ENCODE results near the gene LY6G5C. TPM values are rescaled to one million over a fixed set of nuclear protein-coding genes. Genes with fewer than 3 reads are reported as not detected.

The LY6G5C gene
- total RNA-seq, 1 donor from 2014 or later = not detected

DNA sequence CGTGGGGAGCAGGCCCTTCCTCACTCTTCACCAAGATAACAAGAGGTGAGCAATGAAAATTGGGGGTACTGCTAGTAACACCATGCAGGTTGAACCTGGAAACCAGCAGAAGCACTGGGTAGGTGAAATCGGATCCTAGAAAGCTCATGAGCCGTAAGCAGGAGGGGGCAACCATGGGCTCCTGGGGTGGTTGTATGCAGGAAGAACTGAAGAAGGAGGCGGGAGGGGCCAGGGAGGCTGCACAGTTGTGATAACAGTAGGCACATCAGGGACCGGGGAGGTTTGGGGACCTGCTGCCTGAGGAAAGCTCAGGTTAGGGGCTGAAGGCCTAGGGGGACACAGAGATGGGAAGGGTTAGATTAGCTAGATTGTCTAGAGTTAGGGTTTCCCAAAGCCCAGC lies 5.6 kb upstream of the LY6G5C start:
- TF ChIP-seq, protein P1, sequence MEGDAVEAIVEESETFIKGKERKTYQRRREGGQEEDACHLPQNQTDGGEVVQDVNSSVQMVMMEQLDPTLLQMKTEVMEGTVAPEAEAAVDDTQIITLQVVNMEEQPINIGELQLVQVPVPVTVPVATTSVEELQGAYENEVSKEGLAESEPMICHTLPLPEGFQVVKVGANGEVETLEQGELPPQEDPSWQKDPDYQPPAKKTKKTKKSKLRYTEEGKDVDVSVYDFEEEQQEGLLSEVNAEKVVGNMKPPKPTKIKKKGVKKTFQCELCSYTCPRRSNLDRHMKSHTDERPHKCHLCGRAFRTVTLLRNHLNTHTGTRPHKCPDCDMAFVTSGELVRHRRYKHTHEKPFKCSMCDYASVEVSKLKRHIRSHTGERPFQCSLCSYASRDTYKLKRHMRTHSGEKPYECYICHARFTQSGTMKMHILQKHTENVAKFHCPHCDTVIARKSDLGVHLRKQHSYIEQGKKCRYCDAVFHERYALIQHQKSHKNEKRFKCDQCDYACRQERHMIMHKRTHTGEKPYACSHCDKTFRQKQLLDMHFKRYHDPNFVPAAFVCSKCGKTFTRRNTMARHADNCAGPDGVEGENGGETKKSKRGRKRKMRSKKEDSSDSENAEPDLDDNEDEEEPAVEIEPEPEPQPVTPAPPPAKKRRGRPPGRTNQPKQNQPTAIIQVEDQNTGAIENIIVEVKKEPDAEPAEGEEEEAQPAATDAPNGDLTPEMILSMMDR (IDR thresholded peaks at IDR 0.05; ENCODE audit: insufficient read depth, low read length, severe bottlenecking) = no peak
- peaks cover 24% of the 10 kb centered on the region for H3K36me3 ChIP-seq (ENCODE audit: control insufficient read depth, insufficient read depth, low read length)

DNA sequence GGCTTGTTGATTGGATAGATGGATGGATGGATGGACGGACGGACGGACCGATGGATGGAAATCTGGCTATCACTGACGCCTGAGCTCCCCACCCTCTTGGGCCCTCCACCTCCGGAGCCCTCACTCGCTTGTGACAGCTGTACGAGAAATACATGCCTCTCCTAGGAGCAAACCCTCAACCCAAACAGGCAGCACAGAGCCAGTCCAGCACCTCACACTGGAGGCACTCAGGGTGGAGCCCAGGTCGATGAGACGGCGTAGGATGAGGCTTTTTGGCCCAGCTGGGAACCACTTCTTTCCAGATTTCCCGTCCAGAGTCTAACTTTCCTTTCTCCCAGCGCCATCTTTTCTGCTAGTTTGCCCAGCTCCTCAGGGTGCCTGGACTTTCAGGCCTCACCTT lies 2.7 kb upstream of the LY6G5C start:
- DNase-seq (ENCODE audit: low read depth) (no peak), FAIRE-seq (no peak)
- Histone ChIP-seq H3K27me3 (ENCODE audit: control insufficient read depth, insufficient read depth, low read length) (no peaks in the 10 kb centered on the region), H3K36me3 (ENCODE audit: control insufficient read depth, insufficient read depth, low read length) (peaks cover 11% of the 10 kb centered on the region), H3K4me3 (ENCODE audit: low read depth, low read length) (no peak overlapping the region)
- TF ChIP-seq, protein P1 (IDR thresholded peaks at IDR 0.05; ENCODE audit: insufficient read depth, low read length, severe bottlenecking) = no peak

More for the DNA sequence above, 5.6 kb upstream of the LY6G5C start:
- DNase-seq (ENCODE audit: low read depth) (no peak), FAIRE-seq (no peak)
- no peak overlapping the region for H3K4me3 ChIP-seq (ENCODE audit: low read depth, low read length)
- no peaks in the 10 kb centered on the region for H3K27me3 ChIP-seq (ENCODE audit: control insufficient read depth, insufficient read depth, low read length)

DNA sequence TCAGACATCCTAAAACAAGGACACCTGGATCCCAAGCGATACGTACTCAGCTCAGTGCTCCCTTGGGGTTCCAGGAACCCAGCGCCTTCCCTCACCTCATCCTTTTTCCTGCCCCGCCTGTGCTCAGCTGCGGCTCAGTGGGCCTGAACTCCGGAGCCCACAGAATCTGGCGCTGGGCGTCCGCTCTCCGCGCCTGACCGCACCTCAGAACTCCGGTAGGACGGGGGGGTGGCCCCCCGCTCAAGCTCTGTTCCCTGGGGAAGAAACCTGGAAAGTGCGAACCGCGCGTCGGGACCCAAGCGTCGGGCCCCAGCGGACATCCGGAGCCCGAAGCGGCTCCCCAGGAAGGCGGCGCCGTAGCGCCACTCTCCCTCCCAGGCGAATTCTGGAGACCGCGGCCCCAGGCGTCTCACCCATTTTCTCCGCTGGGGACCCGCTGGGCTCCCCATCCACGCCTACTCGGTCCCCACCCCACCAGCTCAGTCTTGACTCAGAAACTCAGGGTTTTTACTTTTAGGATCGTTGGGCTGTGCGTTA lies 336 bp upstream of the LY6G5C start:
- H3K27me3 ChIP-seq (ENCODE audit: control insufficient read depth, insufficient read depth, low read length) = no peaks in the 10 kb centered on the region
- TF ChIP-seq, protein P1 (IDR thresholded peaks at IDR 0.05; ENCODE audit: insufficient read depth, low read length, severe bottlenecking) = peak; percentile 31
- FAIRE-seq (no peak), DNase-seq (ENCODE audit: low read depth) (peak; percentile 17)
- H3K36me3 ChIP-seq (ENCODE audit: control insufficient read depth, insufficient read depth, low read length) = no peaks in the 10 kb centered on the region
- peak overlapping the region; percentile 35 for H3K4me3 ChIP-seq (ENCODE audit: low read depth, low read length)

DNA sequence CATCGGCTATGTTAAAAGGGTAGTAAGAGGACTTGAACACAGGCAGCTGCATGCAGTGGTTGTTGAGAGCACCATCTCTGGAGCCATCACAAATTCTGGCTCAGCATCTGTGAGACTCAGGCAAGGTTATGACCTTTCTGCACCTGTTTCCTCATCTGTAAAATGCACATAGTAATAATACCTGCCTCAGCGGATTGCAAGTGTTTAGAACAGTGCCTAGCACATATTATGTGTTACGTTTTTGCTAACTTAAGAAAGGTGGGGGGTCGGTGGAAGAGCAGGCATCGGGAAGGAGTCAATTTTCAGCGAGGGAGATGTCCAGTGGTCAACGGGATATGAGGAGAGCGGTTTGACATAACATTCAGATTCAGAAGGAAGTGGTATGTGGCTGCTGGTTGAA lies 2.9 kb downstream of the LY6G5C start:
- FAIRE-seq = no peak

DNA sequence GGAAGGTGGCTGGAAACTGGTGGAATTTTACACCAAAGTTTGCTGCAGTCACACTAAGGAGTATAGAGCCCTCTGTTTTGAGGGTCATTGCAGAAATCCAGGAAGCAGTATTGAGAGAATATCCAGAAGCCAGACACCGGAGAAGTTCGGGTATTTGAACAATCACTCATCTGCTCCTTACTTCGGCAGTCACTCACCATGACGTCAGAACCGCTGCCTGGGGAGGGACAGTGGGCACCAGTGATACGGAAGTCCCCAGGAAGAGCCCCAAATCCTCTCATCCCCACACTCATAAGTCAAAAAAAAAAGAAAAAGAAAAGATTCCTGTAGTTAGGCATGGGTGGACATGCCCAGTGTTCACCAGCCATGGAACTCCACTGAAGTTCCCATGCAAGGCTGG lies 4.0 kb downstream of the LY6G5C start:
- FAIRE-seq (no peak), DNase-seq (ENCODE audit: low read depth) (peak; percentile 37)
- Histone ChIP-seq H3K4me3 (ENCODE audit: low read depth, low read length) (no peak overlapping the region), H3K36me3 (ENCODE audit: control insufficient read depth, insufficient read depth, low read length) (peaks cover 4% of the 10 kb centered on the region), H3K27me3 (ENCODE audit: control insufficient read depth, insufficient read depth, low read length) (no peaks in the 10 kb centered on the region)
- TF ChIP-seq, protein P1 (IDR thresholded peaks at IDR 0.05; ENCODE audit: insufficient read depth, low read length, severe bottlenecking) = no peak

More for the DNA sequence above, 2.9 kb downstream of the LY6G5C start:
- Histone ChIP-seq H3K27me3 (ENCODE audit: control insufficient read depth, insufficient read depth, low read length) (no peaks in the 10 kb centered on the region), H3K4me3 (ENCODE audit: low read depth, low read length) (no peak overlapping the region), H3K36me3 (ENCODE audit: control insufficient read depth, insufficient read depth, low read length) (no peaks in the 10 kb centered on the region)
- TF ChIP-seq, protein P1 (IDR thresholded peaks at IDR 0.05; ENCODE audit: insufficient read depth, low read length, severe bottlenecking) = no peak
- DNase-seq (ENCODE audit: low read depth) = no peak

DNA sequence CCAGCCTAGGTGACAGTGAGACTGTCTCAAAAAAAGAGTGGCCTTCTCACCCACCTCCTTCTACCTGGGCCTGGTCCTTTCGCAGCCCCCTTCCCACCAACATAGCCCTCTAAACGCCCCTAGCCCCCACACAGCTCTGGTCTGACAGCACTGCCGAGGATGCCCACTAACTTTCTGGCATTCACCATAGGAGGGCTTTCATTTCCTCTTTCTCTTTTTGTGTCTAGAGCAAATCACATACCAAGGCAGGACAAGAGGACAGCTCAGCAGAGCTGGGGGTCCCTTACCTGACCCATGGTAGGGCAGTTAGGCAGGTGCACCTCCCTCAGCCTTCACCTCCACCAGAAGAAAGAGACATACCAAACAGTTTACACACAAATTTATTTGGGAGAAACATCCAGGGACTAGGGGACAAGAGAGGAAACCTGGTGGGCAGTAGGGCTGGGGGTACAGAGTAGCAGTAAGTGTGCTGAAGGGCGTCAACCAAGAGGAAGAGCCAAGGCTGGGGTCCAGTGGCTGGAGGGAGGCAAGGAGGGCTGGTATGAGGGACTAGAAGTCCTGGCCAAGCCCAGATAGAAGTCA lies 4.5 kb downstream of the LY6G5C start:
- DNase-seq (ENCODE audit: low read depth) (no peak), FAIRE-seq (no peak)
- TF ChIP-seq, protein P1 (IDR thresholded peaks at IDR 0.05; ENCODE audit: insufficient read depth, low read length, severe bottlenecking) = no peak
- no peaks in the 10 kb centered on the region for H3K27me3 ChIP-seq (ENCODE audit: control insufficient read depth, insufficient read depth, low read length)
- peaks cover 9% of the 10 kb centered on the region for H3K36me3 ChIP-seq (ENCODE audit: control insufficient read depth, insufficient read depth, low read length)
- no peak overlapping the region for H3K4me3 ChIP-seq (ENCODE audit: low read depth, low read length)
